H1 (cell line): ENCODE data around the gene WASL. TPM values are rescaled to one million over a fixed set of nuclear protein-coding genes. Genes with fewer than 3 reads are reported as not detected.

ENCODE experiments used
- CTCF ChIA-PET: fragments of 300-600 bp; sonication (Branson Sonifier 250); formaldehyde crosslinking; loops from one replicate; lab custom pipeline; 2021; ENCODE audit not compliant: partially characterized antibody; lab: Charles Lee
- POLR2A ChIA-PET: fragments of 300-600 bp; sonication (Branson Sonifier 250); formaldehyde crosslinking; loops from one replicate; lab custom pipeline; 2021; ENCODE audit warnings: inconsistent platforms; ENCODE audit not compliant: partially characterized antibody; lab: Charles Lee
- DNase-seq, 2 experiments: peaks; one replicate each; pipeline versions ENCODE4 v3.0.0 to v3.0.0-alpha.2; 2010 to 2022; ENCODE audit warnings: low spot score in 2 of 2, low read depth in 1 of 2, mixed read lengths in 1 of 2
- FAIRE-seq: peaks from 2 replicates; lab custom pipeline; 2011; peaks lifted over from hg19 to GRCh38; lab: Jason Lieb, UNC
- H2AFZ ChIP-seq: 2 replicates; pipeline ENCODE4 v1.8.1; 2012; ENCODE audit warnings: low read length, inconsistent platforms
- H2AK5ac ChIP-seq: 2 replicates; pipeline ENCODE4 v1.6.1; 2013; ENCODE audit warnings: low read depth, low read length
- H2BK120ac ChIP-seq: replicated peaks from 2 replicates; pipeline ENCODE3; 2013; ENCODE audit warnings: low read depth, low read length, inconsistent platforms
- H2BK12ac ChIP-seq: 2 replicates; pipeline ENCODE4 v1.6.1; 2013; ENCODE audit warnings: low read depth, low read length
- H2BK15ac ChIP-seq: 2 replicates; pipeline ENCODE4 v1.6.1; 2013; ENCODE audit warnings: low read length
- H2BK20ac ChIP-seq: 2 replicates; pipeline ENCODE4 v1.6.1; 2013; ENCODE audit warnings: low read length
- H2BK5ac ChIP-seq: 2 replicates; pipeline ENCODE4 v1.6.1; 2013; ENCODE audit warnings: low read depth, low read length
- H3K14ac ChIP-seq: 2 replicates; pipeline ENCODE4 v1.6.1; 2013; ENCODE audit warnings: inconsistent platforms; ENCODE audit not compliant: insufficient read length
- H3K18ac ChIP-seq: 2 replicates; pipeline ENCODE4 v1.6.1; 2013; ENCODE audit warnings: low read length; ENCODE audit errors: extremely low read depth
- H3K23ac ChIP-seq: 2 replicates; pipeline ENCODE4 v1.6.1; 2013; ENCODE audit warnings: inconsistent platforms; ENCODE audit not compliant: insufficient read length
- H3K23me2 ChIP-seq: 2 replicates; pipeline ENCODE4 v1.6.1; 2013; ENCODE audit warnings: low read depth, low read length
- H3K27ac ChIP-seq: 2 replicates; pipeline ENCODE4 v1.6.1; 2011; ENCODE audit warnings: low read depth, low read length, inconsistent platforms
- H3K27me3 ChIP-seq, 4 experiments: replicated peaks in 1 of 4; 1 replicate in 1 of 4; 2 replicates in 3 of 4; pipeline versions ENCODE4 v1.6.1 to v1.8.1; 2011 to 2013; ENCODE audit warnings: low read length in 3 of 4, mild to moderate bottlenecking in 3 of 4, inconsistent platforms in 2 of 4, mixed read lengths in 2 of 4, moderate library complexity in 1 of 4; ENCODE audit not compliant: control insufficient read depth in 3 of 4, insufficient read depth in 3 of 4; ENCODE audit errors: extremely low read depth in 1 of 4
- H3K36me3 ChIP-seq, 4 experiments: 2 replicates each; pipeline versions ENCODE4 v1.6.1 to v1.8.1; 2011 to 2013; ENCODE audit warnings: mild to moderate bottlenecking in 4 of 4, low read length in 3 of 4, moderate library complexity in 2 of 4, control low read depth in 1 of 4, inconsistent platforms in 1 of 4; ENCODE audit not compliant: insufficient read depth in 4 of 4, control insufficient read depth in 2 of 4
- H3K4ac ChIP-seq: replicated peaks from 2 replicates; pipeline ENCODE3; 2013; ENCODE audit warnings: low read length, low read depth, mixed read lengths, inconsistent platforms; ENCODE audit not compliant: insufficient read length
- H3K4me1 ChIP-seq, 4 experiments: replicated peaks in 1 of 4; 1 replicate in 1 of 4; 2 replicates in 3 of 4; pipeline versions ENCODE4 v1.6.1 to v1.8.1; 2011 to 2013; ENCODE audit warnings: low read length in 3 of 4, inconsistent platforms in 2 of 4, mixed read lengths in 1 of 4; ENCODE audit not compliant: insufficient read depth in 4 of 4, control insufficient read depth in 3 of 4
- H3K4me2 ChIP-seq, 2 experiments: 2 replicates each; pipeline versions ENCODE4 v1.6.1 to v1.8.1; 2011 to 2013; ENCODE audit warnings: low read depth in 2 of 2, low read length in 2 of 2, control low read depth in 1 of 2, inconsistent platforms in 1 of 2, mild to moderate bottlenecking in 1 of 2; ENCODE audit not compliant: insufficient read depth in 1 of 2
- H3K4me3 ChIP-seq, 4 experiments: fragments of 200-600, 300-600 bp in 1 of 4; sonication (generic), shearing (Covaris generic), sonication (Bioruptor Twin) in 1 of 4; 2 replicates each; pipeline versions ENCODE4 v1.5.1 to v1.8.1; 2011 to 2016; ENCODE audit warnings: low read length in 4 of 4, low read depth in 3 of 4, control low read depth in 2 of 4, inconsistent platforms in 2 of 4, mild to moderate bottlenecking in 2 of 4, mixed read lengths in 1 of 4, moderate library complexity in 1 of 4; ENCODE audit not compliant: insufficient read depth in 2 of 4; ENCODE audit errors: extremely low read depth in 1 of 4
- H3K56ac ChIP-seq: replicated peaks from 2 replicates; pipeline ENCODE3; 2013; ENCODE audit warnings: low read depth, mild to moderate bottlenecking, mixed read lengths, low read length, inconsistent platforms; ENCODE audit not compliant: insufficient read length
- H3K79me1 ChIP-seq: 2 replicates; pipeline ENCODE4 v1.6.1; 2013; ENCODE audit warnings: low read depth, low read length, control low read depth
- H3K79me2 ChIP-seq, 2 experiments: 2 replicates each; pipeline versions ENCODE4 v1.6.1 to v1.8.1; 2012 to 2013; ENCODE audit warnings: low read length in 2 of 2, mild to moderate bottlenecking in 2 of 2, inconsistent platforms in 1 of 2; ENCODE audit not compliant: insufficient read depth in 2 of 2, control insufficient read depth in 1 of 2
- H3K9ac ChIP-seq, 4 experiments: replicated peaks in 1 of 4; 1 replicate in 1 of 4; 2 replicates in 3 of 4; pipeline versions ENCODE4 v1.6.1 to v1.8.1; 2011 to 2013; ENCODE audit warnings: low read depth in 3 of 4, low read length in 3 of 4, control low read depth in 2 of 4, mild to moderate bottlenecking in 2 of 4, moderate library complexity in 2 of 4, inconsistent platforms in 1 of 4; ENCODE audit errors: extremely low read depth in 1 of 4
- H3K9me3 ChIP-seq, 2 experiments: 2 replicates each; pipeline versions ENCODE4 v1.6.1 to v1.8.1; 2012 to 2013; ENCODE audit warnings: mild to moderate bottlenecking in 2 of 2, moderate library complexity in 2 of 2, control low read depth in 1 of 2, inconsistent platforms in 1 of 2, low read depth in 1 of 2, low read length in 1 of 2, mixed read lengths in 1 of 2; ENCODE audit not compliant: insufficient read depth in 2 of 2
- H4K20me1 ChIP-seq, 2 experiments: replicated peaks in 1 of 2; 2 replicates each; pipeline versions ENCODE3 to v1.8.1; 2011 to 2013; ENCODE audit warnings: inconsistent platforms in 2 of 2, low read length in 2 of 2, mild to moderate bottlenecking in 1 of 2; ENCODE audit not compliant: insufficient read depth in 2 of 2, control insufficient read depth in 1 of 2
- H4K5ac ChIP-seq: 2 replicates; pipeline ENCODE4 v1.6.1; 2013; ENCODE audit warnings: low read length, low read depth, mixed read lengths, inconsistent platforms; ENCODE audit not compliant: insufficient read length
- H4K8ac ChIP-seq: 2 replicates; pipeline ENCODE4 v1.8.0; 2013; ENCODE audit warnings: mild to moderate bottlenecking, moderate library complexity, low read length, inconsistent platforms; ENCODE audit not compliant: insufficient read depth; ENCODE audit errors: extremely low read depth
- H4K91ac ChIP-seq: replicated peaks from 2 replicates; pipeline ENCODE3; 2013; ENCODE audit warnings: low read length, mixed read lengths, inconsistent platforms; ENCODE audit not compliant: insufficient read length
- ASH2L ChIP-seq: fragments of 200-600, 300-600 bp; sonication (generic); IDR thresholded peaks from one replicate; pipeline ENCODE4 v1.7.1; 2017; ENCODE audit warnings: low read length
- CEBPB ChIP-seq: IDR thresholded peaks from 2 replicates; pipeline ENCODE4 v1.6.1; 2012; ENCODE audit warnings: low read depth, low read length
- EGR1 ChIP-seq: IDR thresholded peaks from 2 replicates; pipeline ENCODE4 v1.6.1; 2011; ENCODE audit warnings: low read depth, low read length, borderline replicate concordance
- GTF2F1 ChIP-seq: IDR thresholded peaks from 2 replicates; pipeline ENCODE4 v1.6.1; 2012; ENCODE audit warnings: low read depth, low read length, improper control_type of control experiment, borderline replicate concordance
- JUN ChIP-seq: IDR thresholded peaks from 2 replicates; pipeline ENCODE4 v1.6.1; 2011; ENCODE audit warnings: low read depth, mild to moderate bottlenecking, improper control_type of control experiment, low read length
- KDM1A ChIP-seq: fragments of 200-600, 300-600 bp; sonication (generic); IDR thresholded peaks from 2 replicates; pipeline ENCODE4 v1.7.1; 2016; ENCODE audit warnings: mild to moderate bottlenecking, low read length, borderline replicate concordance
- MAFK ChIP-seq: IDR thresholded peaks from 2 replicates; pipeline ENCODE4 v1.6.1; 2012; ENCODE audit warnings: low read depth, mild to moderate bottlenecking, improper control_type of control experiment, low read length
- RAD21 ChIP-seq, 2 experiments: IDR thresholded peaks in 1 of 2; conservative IDR thresholded peaks in 1 of 2; 2 replicates each; pipeline ENCODE4 v1.6.1; 2011; ENCODE audit warnings: low read depth in 2 of 2, low read length in 2 of 2, improper control_type of control experiment in 1 of 2, inconsistent platforms in 1 of 2, mild to moderate bottlenecking in 1 of 2, moderate library complexity in 1 of 2
- SIRT6 ChIP-seq: IDR thresholded peaks from one replicate; pipeline ENCODE4 v1.7.1; 2012; ENCODE audit warnings: low read length, inconsistent platforms
- SP2 ChIP-seq: IDR thresholded peaks from 2 replicates; pipeline ENCODE4 v1.6.1; 2012; ENCODE audit warnings: mild to moderate bottlenecking, low read length, inconsistent platforms
- SRF ChIP-seq: IDR thresholded peaks from 2 replicates; pipeline ENCODE4 v1.6.1; 2011; ENCODE audit warnings: mild to moderate bottlenecking, low read depth, low read length, moderate library complexity
- TAF7 ChIP-seq: optimal IDR thresholded peaks from 2 replicates; pipeline ENCODE3; 2011; ENCODE audit warnings: low read depth, mild to moderate bottlenecking, inconsistent platforms, low read length, moderate library complexity, borderline replicate concordance
- TEAD4 ChIP-seq: IDR thresholded peaks from 2 replicates; pipeline ENCODE4 v1.6.1; 2012; ENCODE audit warnings: low read depth, low read length, inconsistent platforms, mixed read lengths
- WGBS, 2 experiments: shearing (Covaris generic) in 1 of 2; methylation state at CpG; one replicate each; pipeline versions ENCODE4 v1.1.6 to v1.1.7; 2013 to 2015; ENCODE audit warnings: low lambda C conversion rate in 2 of 2, mixed read lengths in 2 of 2, inconsistent platforms in 1 of 2, low coverage in 1 of 2, missing lambda C conversion rate in 1 of 2; ENCODE audit not compliant: insufficient replicate concordance in 2 of 2, insufficient coverage in 1 of 2, insufficient read length in 1 of 2; ENCODE audit errors: extremely low coverage in 1 of 2, missing lambda C conversion rate in 1 of 2; 5-methylcytosine and 5-hydroxymethylcytosine counted together
- polyA plus RNA-seq, 7 experiments: library from polyadenylated mRNA; depleted of rRNA in 3 of 7; stranded (reverse) in 5 of 7; unstranded in 2 of 7; fragments of >200 nt in 5 of 7; fragments of 200-250 nt in 2 of 7; gene quantifications; 1 replicate in 5 of 7; 2 replicates in 1 of 7; 4 replicates in 1 of 7; pipeline versions ENCODE4 v1.2.1 to v1.2.3, GENCODE V29; 2011 to 2013; ENCODE audit warnings: missing spikeins in 2 of 7, mixed read lengths in 2 of 7
- total RNA-seq: library from RNA; stranded (reverse); fragmentation: NEBNext Ultra II Directional; extraction: Animal tissue kit (Norgen Biotek cat#: 25700); gene quantifications from 2 replicates; pipeline ENCODE4 v1.2.1, GENCODE V29; 2021
- TF ChIP-seq, protein P1 (sequence below): IDR thresholded peaks from 2 replicates; pipeline ENCODE4 v1.6.1; 2012; ENCODE audit warnings: inconsistent platforms

The WASL gene
- total and polyA plus RNA-seq, 2 of the 8 experiments (the other 6 are each of a cell fraction or from before 2014, with no cell fraction given), result 7.7 to 38.9 TPM

DNA sequence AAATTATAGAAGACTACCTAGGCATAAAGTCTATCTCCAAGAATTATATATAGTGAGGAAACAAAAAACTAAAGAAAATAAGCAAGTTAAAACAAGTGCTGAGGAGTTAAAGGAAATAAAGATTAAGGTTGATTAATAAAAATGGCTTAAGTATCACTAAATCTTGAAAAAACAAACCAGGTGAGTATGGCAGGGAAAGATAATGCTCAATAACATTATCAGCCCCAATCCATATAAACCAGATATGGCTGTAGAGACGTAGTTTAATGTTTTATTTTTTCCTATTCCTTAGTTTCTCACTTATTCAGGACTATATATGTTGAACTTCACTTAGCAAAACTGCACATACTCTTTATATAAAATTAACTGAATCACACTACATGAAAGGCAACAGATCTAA lies 4.4 kb downstream of the WASL start:
- H4K8ac ChIP-seq, result no peak overlapping the region
- H3K18ac ChIP-seq, result no peak overlapping the region
- no peak for FAIRE-seq
- no peaks in the 10 kb centered on the region; a peak in 1 of 8 replicates for H3K36me3 ChIP-seq
- H3K14ac ChIP-seq, result no peak overlapping the region
- H2AK5ac ChIP-seq, result no peak overlapping the region
- H4K20me1 ChIP-seq, result peaks cover 5 to 10% of the 10 kb centered on the region in 2 experiments
- no peak for DNase-seq
- H3K27me3 ChIP-seq, result no peaks in the 10 kb centered on the region
- no peak overlapping the region for H3K56ac ChIP-seq
- H3K79me2 ChIP-seq, result peaks cover 45 to 88% of the 10 kb centered on the region in 2 experiments
- no peak overlapping the region for H3K9ac ChIP-seq
- ChIA-PET POLR2A (interaction anchor here (1.3 kb wide), 1 partner anchor 21 kb away, joined by 5 read pairs; no protein-coding TSS in a partner anchor), CTCF (interaction anchor here (1.3 to 1.9 kb wide), 2 partner anchors 108 to 120 kb away, joined by 3 to 9 read pairs; no protein-coding TSS in a partner anchor)
- H2BK20ac ChIP-seq, result no peak overlapping the region
- H3K4me1 ChIP-seq, result peaks cover 0 to 21% (median 0%) of the 10 kb centered on the region in 4 experiments; a peak in 2 of 7 replicates
- H2BK120ac ChIP-seq, result no peak overlapping the region
- no peak overlapping the region for H3K27ac ChIP-seq
- no peak overlapping the region for H2BK15ac ChIP-seq
- H2AFZ ChIP-seq, result no peak overlapping the region
- H3K23me2 ChIP-seq, result peaks cover 9% of the 10 kb centered on the region
- 91% methylated on average over 1 of the region's 1 CpG; no CpG with 5 or more reads in 1 of the 2 experiments for WGBS, 2 experiments
- no peak overlapping the region for H3K4ac ChIP-seq
- peak overlapping the region in 1 of 2 experiments; percentile 93; a peak in 2 of 4 replicates for H3K4me2 ChIP-seq
- no peak overlapping the region for H2BK12ac ChIP-seq
- no peak overlapping the region for H3K23ac ChIP-seq
- no peak overlapping the region for H2BK5ac ChIP-seq
- H4K91ac ChIP-seq, result no peak overlapping the region
- no peaks in the 10 kb centered on the region for H3K9me3 ChIP-seq
- no peak overlapping the region for H4K5ac ChIP-seq
- no peaks in the 10 kb centered on the region; the same call in 1 of the 2 replicates for H3K79me1 ChIP-seq
- no peak overlapping the region for H3K4me3 ChIP-seq
- TF ChIP-seq EGR1, result no peak
- no peak for TF ChIP-seq KDM1A
- TF ChIP-seq TEAD4, result no peak
- TF ChIP-seq SP2, result no peak
- no peak for TF ChIP-seq ASH2L
- TF ChIP-seq, protein P1, sequence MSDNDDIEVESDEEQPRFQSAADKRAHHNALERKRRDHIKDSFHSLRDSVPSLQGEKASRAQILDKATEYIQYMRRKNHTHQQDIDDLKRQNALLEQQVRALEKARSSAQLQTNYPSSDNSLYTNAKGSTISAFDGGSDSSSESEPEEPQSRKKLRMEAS, result no peak
- no peak for TF ChIP-seq TAF7
- TF ChIP-seq MAFK, result no peak
- TF ChIP-seq SIRT6, result no peak
- TF ChIP-seq JUN, result no peak
- no peak for TF ChIP-seq GTF2F1
- TF ChIP-seq SRF, result no peak
- TF ChIP-seq CEBPB, result no peak
- TF ChIP-seq RAD21 (IDR thresholded peaks at IDR 0.05 in 1 of 2, conservative IDR thresholded peaks at IDR 0.05 in 1 of 2; ENCODE audit: low read depth in 2 of 2, low read length in 2 of 2), result no peak
